ENCODE results near the gene RPL36AL.

DNA sequence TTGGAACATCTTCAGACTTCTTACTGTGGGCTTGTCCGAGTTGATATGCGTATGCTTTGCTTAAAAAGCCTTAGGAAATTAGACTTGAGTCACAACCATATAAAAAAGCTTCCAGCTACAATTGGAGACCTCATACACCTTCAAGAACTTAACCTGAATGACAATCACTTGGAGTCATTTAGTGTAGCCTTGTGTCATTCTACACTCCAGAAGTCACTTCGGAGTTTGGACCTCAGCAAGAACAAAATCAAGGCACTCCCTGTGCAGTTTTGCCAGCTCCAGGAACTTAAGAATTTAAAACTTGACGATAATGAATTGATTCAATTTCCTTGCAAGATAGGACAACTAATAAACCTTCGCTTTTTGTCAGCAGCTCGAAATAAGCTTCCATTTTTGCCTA, 12.8 kb downstream of the RPL36AL start:
- TF ChIP-seq CTCF (IDR thresholded peaks at IDR 0.05) (no peak), CEBPB (IDR thresholded peaks at IDR 0.05) (no peak), POLR2A (IDR thresholded peaks at IDR 0.05; ENCODE audit: low read length) (no peak), JUNB (IDR thresholded peaks at IDR 0.05) (no peak), BHLHE40 (IDR thresholded peaks at IDR 0.05; ENCODE audit: low read depth, low read length) (no peak)

Data from A549 (cell line).